AG09309 (cell line): Measurements from ENCODE around the gene PRKAR1B.

ENCODE experiments used
- DNase-seq: peaks from one replicate; pipeline ENCODE4 v3.0.0-alpha.2; 2010; ENCODE audit warnings: low read depth
- H3K4me3 ChIP-seq: 2 replicates; pipeline ENCODE4 v1.5.1; 2011; ENCODE audit warnings: mild to moderate bottlenecking, low read depth, low read length, moderate library complexity; ENCODE audit not compliant: control insufficient read depth
- CTCF ChIP-seq: IDR thresholded peaks from 2 replicates; pipeline ENCODE4 v1.5.1; 2011; ENCODE audit warnings: mild to moderate bottlenecking, low read depth, low read length, inconsistent platforms; ENCODE audit not compliant: insufficient read depth, control insufficient read depth; ENCODE audit errors: missing control alignments

PRKAR1B gene

GRCh38 chr7:595621-596010, 131.5 kb downstream of the PRKAR1B start:
- H3K4me3 ChIP-seq: no peak overlapping the region
- TF ChIP-seq CTCF: no peak
- no peak for DNase-seq

GRCh38 chr7:594920-595620, 132.0 kb downstream of the PRKAR1B start:
- H3K4me3 ChIP-seq: no peak overlapping the region
- no peak for DNase-seq
- no peak for TF ChIP-seq CTCF

- TF ChIP-seq CTCF: no peak
- no peak overlapping the region for H3K4me3 ChIP-seq
- no peak for DNase-seq
Measured at GRCh38 chr7:594212-594913, 132.7 kb downstream of the PRKAR1B start.

GRCh38 chr7:593324-594115, 133.6 kb downstream of the PRKAR1B start:
- no peak overlapping the region for H3K4me3 ChIP-seq
- no peak for TF ChIP-seq CTCF
- DNase-seq: no peak

GRCh38 chr7:591856-592628, 135.0 kb downstream of the PRKAR1B start:
- TF ChIP-seq CTCF: no peak
- no peak for DNase-seq
- H3K4me3 ChIP-seq: no peak overlapping the region
